Thymus (tissue), 14 donors: ENCODE results near the gene FOXRED1. TPM values are rescaled to one million over a fixed set of nuclear protein-coding genes. Genes with fewer than 3 reads are reported as not detected.

ENCODE experiments used
- DNase-seq, 9 donors: peaks; one replicate each; pipeline ENCODE4 v3.0.0-alpha.2; 2013; ENCODE audit warnings: low spot score in 9 of 9, low read depth in 6 of 9, missing footprints in 1 of 9
- H3K27ac ChIP-seq, 2 donors: one replicate each; pipeline ENCODE4 v1.5.1; 2013; ENCODE audit warnings: control low read depth in 1 of 2, low read depth in 1 of 2, low read length in 1 of 2, mild to moderate bottlenecking in 1 of 2, moderate library complexity in 1 of 2
- H3K27me3 ChIP-seq, 2 donors: one replicate each; pipeline ENCODE4 v1.5.1; 2013; ENCODE audit warnings: low read length in 1 of 2; ENCODE audit not compliant: control insufficient read depth in 2 of 2, insufficient read depth in 1 of 2
- H3K36me3 ChIP-seq, 2 donors: one replicate each; pipeline ENCODE4 v1.5.1; 2013; ENCODE audit warnings: low read length in 1 of 2, mild to moderate bottlenecking in 1 of 2, moderate library complexity in 1 of 2; ENCODE audit not compliant: control insufficient read depth in 2 of 2, insufficient read depth in 2 of 2
- H3K4me1 ChIP-seq, 2 donors: one replicate each; pipeline ENCODE4 v1.5.1; 2013; ENCODE audit warnings: low read length in 2 of 2; ENCODE audit not compliant: control insufficient read depth in 2 of 2, insufficient read depth in 2 of 2
- H3K4me3 ChIP-seq, 2 donors: one replicate each; pipeline ENCODE4 v1.5.1; 2013; ENCODE audit warnings: low read length in 2 of 2, control low read depth in 1 of 2, mild to moderate bottlenecking in 1 of 2
- H3K9me3 ChIP-seq, 2 donors: one replicate each; pipeline ENCODE4 v1.5.1; 2013; ENCODE audit warnings: low read length in 1 of 2, mild to moderate bottlenecking in 1 of 2; ENCODE audit not compliant: control insufficient read depth in 2 of 2, insufficient read depth in 1 of 2
- WGBS: extraction: QIAGEN DNeasy Blood & Tissue Kit; methylation state at CpG from one replicate; pipeline ENCODE4 v1.1.7; 2013; 5-methylcytosine and 5-hydroxymethylcytosine counted together
- long read RNA-seq, 10 donors: transcript quantifications; one replicate each; lab custom pipeline, GENCODE V29; 2026
- polyA plus RNA-seq: library from polyadenylated mRNA; stranded (reverse); fragments of 200-250 nt; gene quantifications from one replicate; pipeline ENCODE4 v1.2.3, GENCODE V29; 2013
- total RNA-seq: library from RNA; stranded (reverse); fragments of 120-200 nt; gene quantifications from one replicate; pipeline ENCODE4 v1.2.4, GENCODE V29; 2013
- donor health status: healthy.

Gene FOXRED1
- total RNA-seq (29.5 TPM), polyA plus RNA-seq (25.2 TPM)
- long read RNA-seq, donor 1, partial matches to known transcripts, result 0 of 1 reads
- long read RNA-seq, donor 1, other reads (novel, unspliced or antisense), result 0 of 1 reads
- long read RNA-seq, donor 2, result 0 reads
- long read RNA-seq, donor 3, transcript FOXRED1-201 (11 exons, 1,970 nt), result major isoform, 7 of 10 reads
- long read RNA-seq, donor 3, partial matches to known transcripts, result 0 of 10 reads
- long read RNA-seq, donor 3, other reads (novel, unspliced or antisense), result 0 of 10 reads
- long read RNA-seq, donor 4, partial matches to known transcripts, result 0 of 4 reads
- long read RNA-seq, donor 4, other reads (novel, unspliced or antisense), result 0 of 4 reads
- long read RNA-seq, donor 5, transcript FOXRED1-201 (11 exons, 1,970 nt), result major isoform, 8 of 14 reads
- long read RNA-seq, donor 5, partial matches to known transcripts, result 5 of 14 reads
- long read RNA-seq, donor 5, other reads (novel, unspliced or antisense), result 0 of 14 reads
- long read RNA-seq, donor 6, partial matches to known transcripts, result 5 of 10 reads
- long read RNA-seq, donor 6, other reads (novel, unspliced or antisense), result 0 of 10 reads
- long read RNA-seq, donor 7, partial matches to known transcripts, result 0 of 3 reads
- long read RNA-seq, donor 7, other reads (novel, unspliced or antisense), result 0 of 3 reads
- long read RNA-seq, donor 8, partial matches to known transcripts, result 0 of 1 reads
- long read RNA-seq, donor 8, other reads (novel, unspliced or antisense), result 0 of 1 reads
- long read RNA-seq, donor 9, partial matches to known transcripts, result 0 of 4 reads
- long read RNA-seq, donor 9, other reads (novel, unspliced or antisense), result 0 of 4 reads
- long read RNA-seq, donor 10, partial matches to known transcripts, result 0 of 4 reads
- long read RNA-seq, donor 10, other reads (novel, unspliced or antisense), result 0 of 4 reads

DNA sequence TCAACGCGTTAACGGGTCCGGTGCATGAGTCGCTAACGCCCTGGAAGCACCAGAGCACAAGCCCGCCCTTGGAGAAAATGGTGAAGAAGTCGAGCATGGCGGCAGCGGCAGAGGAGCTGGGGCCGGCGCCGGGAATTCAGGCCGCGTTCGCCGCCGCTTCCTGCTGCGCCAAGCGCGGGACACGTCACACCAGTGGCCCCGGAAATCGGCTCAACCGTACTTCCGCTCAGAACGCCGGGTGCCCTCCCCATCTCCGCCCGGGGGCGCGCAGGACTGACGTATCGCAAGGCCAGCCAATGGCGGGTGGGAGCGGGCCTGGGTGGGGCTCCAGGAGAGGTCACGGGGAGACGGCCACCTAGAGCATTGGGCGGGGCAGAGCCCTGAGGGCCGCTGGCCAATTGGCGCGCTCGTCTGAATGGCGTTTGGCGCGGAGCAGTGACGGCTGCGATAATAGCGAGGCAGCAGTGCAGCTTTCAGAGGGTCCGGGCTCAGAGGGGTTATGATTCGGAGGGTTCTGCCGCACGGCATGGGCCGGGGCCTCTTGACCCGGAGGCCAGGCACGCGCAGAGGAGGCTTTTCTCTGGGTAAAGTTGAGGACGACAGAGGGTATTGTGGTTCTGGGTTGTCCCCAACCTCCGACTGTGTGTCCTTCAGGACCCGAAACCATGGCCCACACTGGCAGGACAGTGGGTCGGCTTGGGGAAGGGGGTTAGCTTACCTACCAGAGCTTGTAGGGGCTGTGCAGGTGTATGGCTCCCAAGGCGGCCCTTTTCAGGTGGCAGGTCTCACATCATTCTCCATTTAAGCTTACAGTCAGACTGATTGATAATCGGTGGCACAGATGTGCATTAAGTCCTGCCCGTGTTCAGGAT is at the start of gene FOXRED1, which contains the start of gene SRPRA:
FOXRED1 (plus strand) TSS at position 447 of the 872 bp plus-strand sequence; CDS start at position 500, 53 bp downstream.
SRPRA (minus strand) TSS at position 188 of the 872 bp plus-strand sequence; CDS start at position 97, 91 bp downstream.
- H3K27ac ChIP-seq, result peak within 1 kb of the TSS; percentile 85 to 88
- under 1% methylated on average over 64 of the region's 64 CpGs for WGBS
- no peaks in the 10 kb centered on the region for H3K27me3 ChIP-seq
- H3K4me1 ChIP-seq, result peaks cover 10 to 13% of the 10 kb centered on the region in 2 donors
- peak; percentile 94 to 99 (median 98) for DNase-seq
- peak within 1 kb of the TSS; percentile 88 to 93 for H3K4me3 ChIP-seq
- no peaks in the 10 kb centered on the region for H3K9me3 ChIP-seq
- H3K36me3 ChIP-seq, result peaks cover 44 to 52% of the 10 kb centered on the region in 2 donors

DNA sequence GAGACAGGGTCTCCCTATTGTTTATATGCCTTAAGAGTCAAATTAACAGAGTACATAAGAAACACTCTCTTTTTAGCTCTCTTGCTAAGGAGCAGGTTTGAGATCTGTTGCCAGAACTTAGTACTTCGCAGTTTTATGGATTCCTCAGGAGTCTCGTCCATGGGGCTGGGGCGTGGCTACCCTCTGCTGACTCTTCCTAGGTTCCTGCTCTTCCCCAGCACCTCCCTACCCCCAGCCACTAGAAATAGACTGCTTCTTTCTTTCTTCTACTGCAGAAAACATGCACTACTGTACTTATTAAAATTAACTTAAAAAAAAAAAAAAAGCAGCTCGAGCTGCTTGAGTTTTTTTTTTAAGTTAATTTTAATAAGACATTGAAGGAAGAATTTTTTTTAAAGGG is 49.4 kb upstream of the FOXRED1 start:
- no peaks in the 10 kb centered on the region for H3K27me3 ChIP-seq
- H3K9me3 ChIP-seq, result no peaks in the 10 kb centered on the region
- no peak for DNase-seq
- H3K4me3 ChIP-seq, result no peak overlapping the region
- 80% methylated on average over 4 of the region's 4 CpGs for WGBS
- H3K4me1 ChIP-seq, result no peaks in the 10 kb centered on the region
- H3K27ac ChIP-seq, result no peak overlapping the region
- H3K36me3 ChIP-seq, result no peaks in the 10 kb centered on the region

- Histone ChIP-seq H3K9me3 (peaks cover 0 to 3% of the 10 kb centered on the region in 2 donors), H3K4me1 (no peaks in the 10 kb centered on the region), H3K36me3 (no peaks in the 10 kb centered on the region), H3K27ac (no peak overlapping the region), H3K27me3 (no peaks in the 10 kb centered on the region), H3K4me3 (no peak overlapping the region)
- DNase-seq, result no peak
- 96% methylated on average over 6 of the region's 6 CpGs for WGBS
Measured at GRCh38 chr11:126224647-126225294, 44.2 kb upstream of the FOXRED1 start.

DNA sequence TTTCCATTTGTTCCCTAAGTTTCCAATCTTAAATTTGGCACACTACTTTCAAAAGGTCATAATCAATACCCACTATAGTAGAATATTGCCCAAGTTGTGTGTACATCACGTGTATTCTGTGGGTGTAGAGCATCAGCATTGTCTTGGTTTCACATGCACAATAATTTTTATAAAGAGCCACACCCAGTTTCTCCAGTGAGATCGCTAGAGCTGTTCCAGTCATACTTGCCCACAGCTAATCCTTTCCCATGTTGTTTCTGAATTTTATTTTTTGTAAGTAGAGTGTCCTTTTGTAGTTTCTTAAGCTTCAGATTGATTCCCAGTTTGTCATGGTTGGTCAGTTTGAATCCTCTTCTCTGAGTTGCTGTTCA is 43.7 kb upstream of the FOXRED1 start:
- Histone ChIP-seq H3K27me3 (no peaks in the 10 kb centered on the region), H3K4me1 (no peaks in the 10 kb centered on the region), H3K27ac (no peak overlapping the region), H3K9me3 (peaks cover 0 to 3% of the 10 kb centered on the region in 2 donors), H3K4me3 (no peak overlapping the region), H3K36me3 (no peaks in the 10 kb centered on the region)
- WGBS, result 98% methylated on average over 2 of the region's 2 CpGs
- DNase-seq, result no peak

GRCh38 chr11:126226334-126227084 is 42.4 kb upstream of the FOXRED1 start:
- Histone ChIP-seq H3K27ac (no peak overlapping the region), H3K4me1 (no peaks in the 10 kb centered on the region), H3K36me3 (no peaks in the 10 kb centered on the region), H3K27me3 (no peaks in the 10 kb centered on the region), H3K9me3 (peaks cover 0 to 3% of the 10 kb centered on the region in 2 donors), H3K4me3 (no peak overlapping the region)
- DNase-seq, result no peak
- WGBS, result 98% methylated on average over 11 of the region's 15 CpGs

GRCh38 chr11:126229858-126230540 is 39.0 kb upstream of the FOXRED1 start:
- 32% methylated on average over 3 of the region's 3 CpGs for WGBS
- Histone ChIP-seq H3K4me1 (no peaks in the 10 kb centered on the region), H3K4me3 (no peak overlapping the region), H3K9me3 (peaks cover 0 to 3% of the 10 kb centered on the region in 2 donors), H3K36me3 (no peaks in the 10 kb centered on the region), H3K27ac (no peak overlapping the region), H3K27me3 (no peaks in the 10 kb centered on the region)
- DNase-seq, result no peak

- 96% methylated on average over 6 of the region's 6 CpGs for WGBS
- H3K27me3 ChIP-seq, result no peaks in the 10 kb centered on the region
- H3K4me3 ChIP-seq, result no peak overlapping the region
- no peak overlapping the region for H3K27ac ChIP-seq
- no peaks in the 10 kb centered on the region for H3K4me1 ChIP-seq
- DNase-seq, result no peak
- no peaks in the 10 kb centered on the region for H3K36me3 ChIP-seq
- H3K9me3 ChIP-seq, result no peaks in the 10 kb centered on the region
Measured at GRCh38 chr11:126231725-126232459, 37.1 kb upstream of the FOXRED1 start.
